T-helper 22 cell (primary cell): ENCODE measurements around the gene BRD7.

Experiments
- DNase-seq: peaks from one replicate; pipeline ENCODE4 v3.0.0-alpha.2; 2020; ENCODE audit warnings: low read depth

The BRD7 gene

GRCh38 chr16:50303041-50303604, 65.7 kb downstream of the BRD7 start:
- DNase-seq, result no peak

DNA sequence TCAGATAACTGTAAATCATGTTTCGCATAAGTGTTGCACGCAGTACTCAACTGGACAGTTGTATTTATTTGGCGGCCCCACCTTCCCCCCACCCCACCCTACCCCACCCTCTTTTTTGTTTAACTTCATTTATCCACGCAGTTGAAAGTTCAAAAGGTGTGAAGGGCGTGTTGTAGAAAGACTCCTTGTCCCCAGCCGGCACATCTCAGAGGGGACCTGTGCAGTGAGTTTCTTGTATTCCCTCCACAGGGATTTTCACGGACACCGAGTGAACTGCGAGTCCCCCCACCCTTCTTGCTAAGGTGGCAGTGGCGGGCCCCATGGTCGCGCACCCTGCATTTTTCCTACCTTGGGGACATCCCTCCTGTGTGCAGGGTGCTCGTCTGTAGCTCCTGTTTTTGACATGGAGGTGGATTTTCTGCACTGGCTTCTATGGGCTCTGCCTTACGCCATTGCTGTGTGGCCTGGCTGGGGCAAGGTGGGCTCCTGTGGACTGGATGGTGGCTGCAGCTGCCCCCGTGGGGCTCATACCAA, 66.2 kb downstream of the BRD7 start:
- no peak for DNase-seq

GRCh38 chr16:50301626-50302471, 66.9 kb downstream of the BRD7 start:
- no peak for DNase-seq

DNA sequence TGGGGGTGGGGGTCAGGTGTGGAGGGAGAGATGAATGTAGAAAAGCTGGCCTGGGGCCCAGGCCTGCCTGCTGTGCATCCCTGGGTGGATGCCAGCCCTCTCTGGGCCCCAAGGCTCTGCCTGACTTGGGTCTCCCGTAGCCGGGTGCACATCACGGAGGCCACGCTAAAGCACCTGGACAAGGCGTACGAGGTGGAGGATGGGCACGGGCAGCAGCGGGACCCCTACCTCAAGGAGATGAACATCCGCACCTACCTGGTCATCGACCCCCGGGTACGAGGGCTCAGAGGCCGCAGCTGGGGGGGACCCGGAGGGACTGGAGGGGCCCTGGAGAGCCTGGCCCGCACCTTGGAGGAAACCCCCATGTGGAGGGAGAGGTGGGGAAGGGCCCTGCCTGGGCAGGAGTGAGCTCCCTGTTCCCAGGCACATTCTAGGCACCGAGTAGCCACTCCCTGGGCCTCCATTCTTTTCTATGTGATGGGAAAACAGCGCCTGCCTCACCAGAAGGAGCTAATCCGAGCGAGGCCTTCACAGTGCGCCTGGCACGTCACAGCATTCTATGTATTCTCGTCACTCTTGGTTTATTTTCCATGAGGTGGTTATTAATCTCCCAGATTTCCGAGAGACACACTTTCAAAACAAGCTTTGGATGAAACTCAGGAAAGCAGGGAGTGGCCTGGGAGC, 67.7 kb downstream of the BRD7 start:
- no peak for DNase-seq

- DNase-seq, result no peak
Observed at GRCh38 chr16:50299508-50300105, 69.2 kb downstream of the BRD7 start.

GRCh38 chr16:50298591-50299507, 69.9 kb downstream of the BRD7 start:
- no peak for DNase-seq

DNA sequence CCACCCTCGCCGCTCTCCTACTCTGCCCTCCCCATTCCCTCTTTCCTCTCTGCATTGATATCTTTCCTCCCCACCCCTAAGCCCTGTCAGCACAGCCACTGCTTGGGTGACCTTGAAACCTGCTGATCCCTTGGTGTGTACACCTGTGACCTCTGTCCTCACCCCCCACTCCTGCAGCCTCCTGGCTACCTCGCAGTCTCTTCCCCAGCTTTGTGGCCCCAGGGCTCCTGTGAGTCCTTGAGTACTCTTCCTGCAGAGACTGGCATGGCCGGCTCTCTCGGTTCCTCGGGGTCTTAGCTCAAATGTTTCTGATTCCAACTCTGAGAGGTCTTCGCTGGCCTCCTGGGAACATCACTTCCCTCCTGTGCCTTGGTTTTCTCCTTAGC, 70.7 kb downstream of the BRD7 start:
- DNase-seq, result no peak

GRCh38 chr16:50297301-50298074, 71.3 kb downstream of the BRD7 start:
- no peak for DNase-seq

DNA sequence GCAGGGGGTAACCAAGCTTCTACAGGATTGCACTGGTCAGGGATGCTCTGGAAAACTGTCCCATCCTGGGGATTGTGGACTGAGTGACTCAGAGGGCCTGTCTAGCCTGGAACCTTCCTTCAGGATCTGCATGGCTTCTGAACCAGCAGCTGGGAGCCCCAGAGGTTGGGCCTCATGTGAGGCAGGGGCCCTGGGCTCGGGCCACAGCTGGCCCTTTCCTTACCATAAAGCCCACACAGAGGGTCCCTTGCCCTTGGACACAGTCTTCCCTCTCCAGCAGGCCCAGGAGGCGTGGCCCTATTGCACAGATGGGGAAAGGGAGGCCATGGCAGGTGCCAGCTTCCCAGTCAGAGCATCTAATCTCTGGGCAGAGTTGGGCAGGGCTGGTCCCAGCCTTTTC, 72.0 kb downstream of the BRD7 start:
- DNase-seq, result no peak

DNA sequence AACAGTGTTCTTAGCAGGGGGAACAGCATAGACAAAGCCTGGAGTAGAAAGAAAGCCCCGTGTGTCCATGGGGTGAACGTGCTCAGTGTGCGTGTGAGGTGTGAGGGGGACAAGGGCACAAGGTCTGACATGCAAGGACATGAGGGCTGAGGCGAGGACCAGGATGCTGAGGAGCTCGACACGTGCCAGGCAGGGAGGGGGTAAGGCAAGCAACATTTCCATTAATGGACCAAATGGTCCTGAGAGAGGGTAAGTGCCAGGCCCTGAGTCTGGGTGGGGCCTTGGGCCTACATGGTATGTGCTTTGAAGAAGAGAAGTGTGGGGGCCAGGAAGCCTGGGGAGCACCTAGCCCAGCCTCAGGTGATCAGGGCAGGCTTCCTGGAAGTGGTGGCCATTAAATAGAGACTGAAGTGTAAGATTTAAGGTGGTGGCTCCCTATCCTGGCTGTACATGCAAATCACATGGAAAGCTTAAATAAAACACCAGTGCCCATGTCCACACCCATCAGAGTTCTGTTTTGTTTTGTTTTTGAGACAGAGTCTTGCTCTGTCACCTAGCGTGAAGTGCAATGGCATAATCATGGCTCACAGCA, 73.2 kb downstream of the BRD7 start:
- no peak for DNase-seq

DNA sequence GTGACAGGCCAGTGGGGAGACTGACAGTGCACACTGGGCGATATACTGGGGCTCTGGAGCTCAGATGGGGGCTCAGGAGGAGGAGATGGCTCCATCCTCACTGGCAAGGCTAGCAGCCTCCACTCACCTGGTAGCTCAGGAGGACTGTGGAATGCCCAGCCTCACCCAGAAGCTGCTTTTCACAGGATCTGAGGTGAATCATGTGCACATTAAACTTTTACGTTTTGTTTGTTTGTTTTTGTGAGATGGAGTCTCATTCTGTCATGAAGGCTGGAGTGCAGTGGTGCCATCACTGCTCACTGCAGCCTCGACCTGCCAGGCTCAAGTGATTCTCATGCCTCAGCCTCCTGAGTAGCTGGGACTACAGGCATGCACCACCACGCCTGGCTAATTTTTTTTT, 73.8 kb downstream of the BRD7 start:
- no peak for DNase-seq

DNA sequence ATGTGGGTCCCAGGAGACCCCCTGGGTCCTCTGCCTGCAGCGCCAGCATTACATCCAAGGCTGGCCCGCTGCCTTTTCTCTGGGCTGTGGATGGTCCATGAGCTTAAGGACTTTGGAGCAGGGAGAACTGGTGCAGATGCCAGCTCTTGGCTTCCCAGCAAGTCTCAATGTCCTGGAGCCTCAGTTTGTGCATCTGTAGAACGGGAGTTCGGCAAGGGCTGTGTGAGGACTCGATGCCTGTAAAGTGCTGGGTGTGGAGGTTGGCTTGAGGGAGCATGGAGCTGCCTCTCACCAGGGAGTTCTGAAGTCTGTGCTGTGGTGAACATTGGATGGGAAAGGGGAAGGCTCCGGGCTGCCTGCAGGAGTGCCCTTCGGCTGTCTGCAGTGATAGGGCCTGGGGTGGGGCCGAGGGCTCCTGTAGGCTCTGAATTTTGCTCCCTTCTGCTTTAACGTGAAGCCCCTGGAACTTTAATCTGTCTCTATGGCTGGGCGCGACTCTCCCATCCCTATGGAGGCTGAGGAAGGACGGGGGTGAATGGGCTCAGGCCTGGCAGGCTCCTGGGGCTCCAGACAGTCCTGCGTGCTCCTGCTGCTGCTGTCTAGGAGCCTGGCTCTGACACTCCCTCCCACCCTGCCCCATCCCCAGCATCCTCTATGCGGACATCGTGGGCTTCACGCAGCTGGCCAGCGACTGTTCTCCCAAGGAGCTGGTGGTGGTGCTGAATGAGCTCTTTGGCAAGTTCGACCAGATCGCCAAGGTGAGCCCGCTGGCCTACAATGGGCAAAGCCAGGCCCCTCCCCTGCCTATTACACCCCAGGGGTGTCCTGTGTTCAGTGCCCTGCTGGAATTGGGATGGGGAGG, 74.6 kb downstream of the BRD7 start:
- DNase-seq, result no peak

- DNase-seq, result no peak
Observed at GRCh38 chr16:50293041-50293783, 75.6 kb downstream of the BRD7 start.

DNA sequence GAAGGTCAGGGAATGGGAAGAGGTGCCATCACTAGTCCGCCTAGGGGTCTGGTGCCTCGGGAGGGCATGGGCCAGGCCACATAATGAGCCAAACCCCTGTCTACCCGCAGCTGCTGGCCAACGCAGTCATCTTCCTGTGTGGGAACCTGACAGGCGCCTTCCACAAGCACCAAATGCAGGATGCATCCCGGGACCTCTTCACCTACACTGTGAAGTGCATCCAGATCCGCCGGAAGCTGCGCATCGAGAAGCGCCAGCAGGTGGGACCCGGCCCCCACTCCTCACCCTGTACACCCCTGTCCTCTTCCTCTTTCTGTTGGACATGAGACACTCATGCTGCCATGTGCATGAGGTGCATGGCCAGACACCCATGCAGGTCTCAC, 76.2 kb downstream of the BRD7 start:
- DNase-seq, result no peak

- no peak for DNase-seq
Observed at GRCh38 chr16:50291719-50292565, 76.8 kb downstream of the BRD7 start.

GRCh38 chr16:50290856-50291255, 77.9 kb downstream of the BRD7 start:
- no peak for DNase-seq

- no peak for DNase-seq
Observed at GRCh38 chr16:50289950-50290764, 78.6 kb downstream of the BRD7 start.
